ENCODE data around the gene HIPK2. TPM values are rescaled to one million over a fixed set of nuclear protein-coding genes. Genes with fewer than 3 reads are reported as not detected.

HIPK2 gene
- total RNA-seq, 1 donor from 2014 or later: 61.5 TPM

DNA sequence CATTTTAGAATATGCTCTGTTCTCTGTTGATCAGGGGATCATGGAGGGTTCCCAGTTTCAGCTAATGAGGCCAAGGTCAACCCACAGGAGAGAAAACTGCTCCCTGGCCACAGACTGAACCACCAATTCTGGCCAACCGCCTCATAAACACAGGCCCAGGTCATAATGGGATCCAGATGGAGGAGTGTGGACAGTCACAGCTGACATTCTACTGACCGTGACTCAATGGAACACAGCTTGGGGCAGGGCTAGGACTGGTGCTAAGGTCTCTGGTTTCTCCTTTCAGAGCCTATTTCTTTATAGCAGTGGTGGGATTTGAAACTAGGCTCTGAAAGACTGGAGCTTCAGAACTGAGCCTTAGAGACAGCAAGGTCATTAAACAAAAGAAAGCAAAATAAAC lies 68.3 kb downstream of the HIPK2 start:
- Mint-ChIP-seq H3K4me1 (peaks cover 34% of the 10 kb centered on the region), H3K4me3 (no peak overlapping the region), H3K27me3 (ENCODE audit: low read depth) (no peaks in the 10 kb centered on the region), H3K36me3 (ENCODE audit: low read depth) (peaks cover 4% of the 10 kb centered on the region), H3K9me3 (no peaks in the 10 kb centered on the region), H3K27ac (ENCODE audit: unreplicated experiment) (no peak overlapping the region)
- TF ChIP-seq, protein P1, sequence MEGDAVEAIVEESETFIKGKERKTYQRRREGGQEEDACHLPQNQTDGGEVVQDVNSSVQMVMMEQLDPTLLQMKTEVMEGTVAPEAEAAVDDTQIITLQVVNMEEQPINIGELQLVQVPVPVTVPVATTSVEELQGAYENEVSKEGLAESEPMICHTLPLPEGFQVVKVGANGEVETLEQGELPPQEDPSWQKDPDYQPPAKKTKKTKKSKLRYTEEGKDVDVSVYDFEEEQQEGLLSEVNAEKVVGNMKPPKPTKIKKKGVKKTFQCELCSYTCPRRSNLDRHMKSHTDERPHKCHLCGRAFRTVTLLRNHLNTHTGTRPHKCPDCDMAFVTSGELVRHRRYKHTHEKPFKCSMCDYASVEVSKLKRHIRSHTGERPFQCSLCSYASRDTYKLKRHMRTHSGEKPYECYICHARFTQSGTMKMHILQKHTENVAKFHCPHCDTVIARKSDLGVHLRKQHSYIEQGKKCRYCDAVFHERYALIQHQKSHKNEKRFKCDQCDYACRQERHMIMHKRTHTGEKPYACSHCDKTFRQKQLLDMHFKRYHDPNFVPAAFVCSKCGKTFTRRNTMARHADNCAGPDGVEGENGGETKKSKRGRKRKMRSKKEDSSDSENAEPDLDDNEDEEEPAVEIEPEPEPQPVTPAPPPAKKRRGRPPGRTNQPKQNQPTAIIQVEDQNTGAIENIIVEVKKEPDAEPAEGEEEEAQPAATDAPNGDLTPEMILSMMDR (conservative IDR thresholded peaks at IDR 0.05): no peak
- DNase-seq (ENCODE audit: low read depth, low spot score): no peak

DNA sequence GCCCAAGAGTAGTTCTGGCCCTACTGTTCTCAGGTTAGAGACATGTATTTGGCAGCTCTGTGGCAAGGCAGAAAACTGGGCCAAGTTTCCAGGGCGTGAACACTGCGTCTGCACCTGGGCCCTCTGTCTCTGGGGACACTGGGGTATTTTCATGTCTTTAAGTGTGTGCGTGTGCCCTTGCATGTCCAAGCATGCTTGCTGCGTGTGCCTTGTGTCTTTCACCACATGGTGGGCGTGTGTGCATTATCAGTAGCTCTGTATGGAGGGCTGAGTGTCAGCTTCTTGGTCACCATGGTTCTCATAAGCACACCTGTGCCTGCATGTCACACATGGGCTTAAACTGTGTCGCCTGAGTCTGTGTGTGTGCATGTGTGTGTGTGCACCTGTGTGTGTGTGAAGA lies 69.3 kb downstream of the HIPK2 start:
- H3K9me3 Mint-ChIP-seq: no peaks in the 10 kb centered on the region

DNA sequence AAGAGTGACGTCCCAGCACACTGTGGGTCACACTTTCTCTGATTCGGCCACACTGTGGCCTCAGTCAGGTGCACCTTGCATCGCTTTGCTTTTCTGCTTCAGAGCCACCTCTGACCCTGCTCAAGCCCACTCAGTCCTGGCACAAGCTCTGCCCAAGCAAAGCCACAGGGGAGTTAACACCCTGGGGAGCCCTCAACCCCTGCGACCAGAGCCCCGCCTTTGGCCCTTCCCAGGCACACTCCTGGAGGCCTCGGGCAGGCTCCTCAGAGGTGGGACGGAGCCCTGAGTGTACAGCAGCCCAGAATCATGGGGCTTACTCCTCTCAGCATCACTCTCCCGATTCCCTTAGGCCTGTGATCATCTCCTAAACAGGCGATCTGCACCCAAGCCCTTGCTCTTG lies 71.0 kb downstream of the HIPK2 start:
- DNase-seq (ENCODE audit: low read depth, low spot score): no peak
- no peak overlapping the region for H3K27ac Mint-ChIP-seq (ENCODE audit: unreplicated experiment)
- peaks cover 23% of the 10 kb centered on the region for H3K4me1 Mint-ChIP-seq
- H3K4me3 Mint-ChIP-seq: no peak overlapping the region
- H3K9me3 Mint-ChIP-seq: no peaks in the 10 kb centered on the region
- TF ChIP-seq, protein P1 (conservative IDR thresholded peaks at IDR 0.05): no peak
- H3K36me3 Mint-ChIP-seq (ENCODE audit: low read depth): peaks cover 4% of the 10 kb centered on the region
- no peaks in the 10 kb centered on the region for H3K27me3 Mint-ChIP-seq (ENCODE audit: low read depth)

More for the DNA sequence above, 69.3 kb downstream of the HIPK2 start:
- Mint-ChIP-seq H3K4me3 (no peak overlapping the region), H3K36me3 (ENCODE audit: low read depth) (peaks cover 4% of the 10 kb centered on the region), H3K27ac (ENCODE audit: unreplicated experiment) (no peak overlapping the region), H3K4me1 (peaks cover 29% of the 10 kb centered on the region), H3K27me3 (ENCODE audit: low read depth) (no peaks in the 10 kb centered on the region)
- DNase-seq (ENCODE audit: low read depth, low spot score): no peak
- TF ChIP-seq, protein P1 (conservative IDR thresholded peaks at IDR 0.05): no peak

DNA sequence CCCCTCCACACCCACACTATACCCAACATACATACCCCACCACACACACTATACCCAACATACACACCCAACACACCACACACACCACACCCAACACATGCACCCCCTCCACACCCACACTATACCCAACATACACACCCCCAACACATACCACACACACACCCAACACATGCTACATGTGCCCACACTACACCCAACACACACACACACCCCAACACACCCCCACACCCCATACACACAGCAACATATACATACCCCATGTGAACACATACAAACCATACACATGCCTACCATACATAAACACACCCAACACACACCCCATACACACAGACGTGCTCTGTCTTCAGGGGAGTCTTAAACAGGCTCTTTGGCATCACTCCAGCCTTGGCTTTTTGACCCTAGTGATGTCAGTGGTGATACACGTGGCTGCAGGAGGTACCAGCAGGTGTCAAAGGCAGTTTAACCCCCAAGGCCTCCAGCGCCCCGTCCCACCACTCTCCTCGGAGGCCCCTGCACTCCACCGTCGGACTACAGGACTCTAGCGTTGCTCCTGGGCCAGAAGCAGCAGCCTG lies 73.4 kb downstream of the HIPK2 start:
- Mint-ChIP-seq H3K9me3 (no peaks in the 10 kb centered on the region), H3K4me1 (peaks cover 19% of the 10 kb centered on the region), H3K27me3 (ENCODE audit: low read depth) (no peaks in the 10 kb centered on the region), H3K4me3 (no peak overlapping the region), H3K36me3 (ENCODE audit: low read depth) (no peaks in the 10 kb centered on the region), H3K27ac (ENCODE audit: unreplicated experiment) (no peak overlapping the region)
- TF ChIP-seq, protein P1 (conservative IDR thresholded peaks at IDR 0.05): no peak
- DNase-seq (ENCODE audit: low read depth, low spot score): no peak

DNA sequence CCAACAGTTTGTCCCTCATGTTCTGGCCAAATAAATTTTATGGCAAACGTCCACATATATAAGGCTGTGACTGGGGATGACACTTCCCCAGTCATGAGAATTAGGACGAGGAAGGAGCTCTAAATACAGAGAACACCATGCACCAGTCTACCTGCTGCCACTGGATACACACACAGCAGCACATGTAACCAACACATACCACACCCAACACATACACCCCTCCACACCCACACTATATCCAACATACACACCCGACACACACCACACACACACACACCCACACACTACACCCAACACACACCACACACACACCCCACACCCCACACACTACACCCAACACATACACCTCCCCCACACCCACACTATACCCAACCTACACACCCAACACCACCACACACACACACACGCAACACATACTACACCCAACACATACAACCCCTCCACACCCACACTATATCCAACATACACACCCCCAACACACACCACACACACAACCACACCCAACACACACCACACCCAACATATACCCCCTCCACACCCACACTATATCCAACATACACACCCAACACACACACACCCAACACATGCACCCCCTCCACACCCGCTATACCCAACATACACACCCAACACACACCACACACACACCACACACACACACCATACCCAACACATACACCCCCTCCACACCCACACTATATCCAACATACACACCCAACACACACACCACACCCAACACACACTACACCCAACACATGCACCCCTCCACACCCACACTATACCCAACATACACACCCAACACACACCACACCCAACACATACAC lies 74.1 kb downstream of the HIPK2 start:
- Mint-ChIP-seq H3K4me1 (peaks cover 16% of the 10 kb centered on the region), H3K4me3 (no peak overlapping the region), H3K27me3 (ENCODE audit: low read depth) (no peaks in the 10 kb centered on the region), H3K36me3 (ENCODE audit: low read depth) (no peaks in the 10 kb centered on the region), H3K9me3 (no peaks in the 10 kb centered on the region), H3K27ac (ENCODE audit: unreplicated experiment) (no peak overlapping the region)
- DNase-seq (ENCODE audit: low read depth, low spot score): no peak
- TF ChIP-seq, protein P1 (conservative IDR thresholded peaks at IDR 0.05): no peak
